Esophagus squamous epithelium (tissue), 5 donors: ENCODE measurements around the gene MS4A3. TPM values are rescaled to one million over a fixed set of nuclear protein-coding genes. Genes with fewer than 3 reads are reported as not detected.
"Not testable (repeated sequence)": the region's sequence is repeated elsewhere in the genome, so short reads cannot be mapped to it uniquely, and the experiment has no call there.

Experiments
- DNase-seq: peaks from one replicate; lab custom pipeline; 2025; lab: John Stamatoyannopoulos, UW
- H3K27ac ChIP-seq, 4 donors: fragments of 200-600 bp; sonication (generic); one replicate each; pipeline ENCODE4 v1.5.1; 2016 to 2019; ENCODE audit warnings: mild to moderate bottlenecking in 1 of 4
- H3K27me3 ChIP-seq, 4 donors: fragments of 200-600 bp; sonication (generic); 1 replicate in 3 of 4; 2 replicates in 1 of 4; pipeline versions ENCODE4 v1.5.1 to v1.6.0; 2017 to 2021; ENCODE audit warnings: antibody characterized with exemption in 1 of 4
- H3K36me3 ChIP-seq, 3 donors: fragments of 200-600 bp; sonication (generic); one replicate each; pipeline ENCODE4 v1.5.1; 2016 to 2019
- H3K4me1 ChIP-seq, 3 donors: fragments of 200-600 bp; sonication (generic); one replicate each; pipeline ENCODE4 v1.5.1; 2017 to 2019
- H3K4me3 ChIP-seq, 4 donors: fragments of 200-600 bp; sonication (generic); 1 replicate in 3 of 4; 2 replicates in 1 of 4; pipeline ENCODE4 v1.5.1; 2016 to 2019; ENCODE audit warnings: mild to moderate bottlenecking in 2 of 4, moderate library complexity in 1 of 4
- H3K9me3 ChIP-seq, 3 donors: fragments of 200-600 bp; sonication (generic); one replicate each; pipeline ENCODE4 v1.5.1; 2016 to 2019
- POLR2A ChIP-seq, 4 donors: fragments of 450-650 bp; IDR thresholded peaks; one replicate each; pipeline ENCODE4 v1.6.1; 2017; ENCODE audit warnings: antibody characterized with exemption in 4 of 4, mild to moderate bottlenecking in 4 of 4, moderate library complexity in 3 of 4
- WGBS, 2 donors: methylation state at CpG; one replicate each; pipeline ENCODE4 v1.1.5; 2018; 5-methylcytosine and 5-hydroxymethylcytosine counted together
- intact Hi-C: fragments of 100-400 bp; cut with DNase I; formaldehyde crosslinking; loops from one replicate; pipeline ENCODE4 v1.15.0; 2022
- total RNA-seq, 4 donors: library from RNA; depleted of rRNA; stranded (reverse); fragments of >200 nt; gene quantifications; one replicate each; pipeline ENCODE4 v1.1.0, GENCODE V29; 2016
- TF ChIP-seq, protein P1 (sequence below), 6 experiments: fragments of 450-650 bp in 4 of 6; fragments of 200-600 bp in 2 of 6; sonication (generic) in 2 of 6; IDR thresholded peaks; one replicate each; pipeline ENCODE4 v1.5.1; 2016 to 2019; ENCODE audit warnings: antibody characterized with exemption in 6 of 6, mild to moderate bottlenecking in 4 of 6, moderate library complexity in 4 of 6
- donor health status: DM: yes; HTN: yes; CAD: no.

The MS4A3 gene
- total RNA-seq, 4 donors from 2014 or later = not detected

DNA sequence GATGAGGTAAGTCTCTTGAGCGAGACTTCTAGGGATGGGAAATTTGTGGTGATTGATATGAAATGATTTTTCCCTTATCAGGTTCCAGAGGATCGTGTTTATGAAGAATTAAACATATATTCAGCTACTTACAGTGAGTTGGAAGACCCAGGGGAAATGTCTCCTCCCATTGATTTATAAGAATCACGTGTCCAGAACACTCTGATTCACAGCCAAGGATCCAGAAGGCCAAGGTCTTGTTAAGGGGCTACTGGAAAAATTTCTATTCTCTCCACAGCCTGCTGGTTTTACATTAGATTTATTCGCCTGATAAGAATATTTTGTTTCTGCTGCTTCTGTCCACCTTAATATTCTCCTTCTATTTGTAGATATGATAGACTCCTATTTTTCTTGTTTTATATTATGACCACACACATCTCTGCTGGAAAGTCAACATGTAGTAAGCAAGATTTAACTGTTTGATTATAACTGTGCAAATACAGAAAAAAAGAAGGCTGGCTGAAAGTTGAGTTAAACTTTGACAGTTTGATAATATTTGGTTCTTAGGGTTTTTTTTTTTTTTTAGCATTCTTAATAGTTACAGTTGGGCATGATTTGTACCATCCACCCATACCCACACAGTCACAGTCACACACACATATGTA lies 39.1 kb downstream of the MS4A3 start:
- no peak overlapping the region for H3K4me3 ChIP-seq
- H3K4me1 ChIP-seq = no peaks in the 10 kb centered on the region
- no peaks in the 10 kb centered on the region for H3K9me3 ChIP-seq
- H3K27me3 ChIP-seq = no peaks in the 10 kb centered on the region
- no peak for DNase-seq
- H3K36me3 ChIP-seq = no peaks in the 10 kb centered on the region
- TF ChIP-seq, protein P1, sequence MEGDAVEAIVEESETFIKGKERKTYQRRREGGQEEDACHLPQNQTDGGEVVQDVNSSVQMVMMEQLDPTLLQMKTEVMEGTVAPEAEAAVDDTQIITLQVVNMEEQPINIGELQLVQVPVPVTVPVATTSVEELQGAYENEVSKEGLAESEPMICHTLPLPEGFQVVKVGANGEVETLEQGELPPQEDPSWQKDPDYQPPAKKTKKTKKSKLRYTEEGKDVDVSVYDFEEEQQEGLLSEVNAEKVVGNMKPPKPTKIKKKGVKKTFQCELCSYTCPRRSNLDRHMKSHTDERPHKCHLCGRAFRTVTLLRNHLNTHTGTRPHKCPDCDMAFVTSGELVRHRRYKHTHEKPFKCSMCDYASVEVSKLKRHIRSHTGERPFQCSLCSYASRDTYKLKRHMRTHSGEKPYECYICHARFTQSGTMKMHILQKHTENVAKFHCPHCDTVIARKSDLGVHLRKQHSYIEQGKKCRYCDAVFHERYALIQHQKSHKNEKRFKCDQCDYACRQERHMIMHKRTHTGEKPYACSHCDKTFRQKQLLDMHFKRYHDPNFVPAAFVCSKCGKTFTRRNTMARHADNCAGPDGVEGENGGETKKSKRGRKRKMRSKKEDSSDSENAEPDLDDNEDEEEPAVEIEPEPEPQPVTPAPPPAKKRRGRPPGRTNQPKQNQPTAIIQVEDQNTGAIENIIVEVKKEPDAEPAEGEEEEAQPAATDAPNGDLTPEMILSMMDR (IDR thresholded peaks at IDR 0.05) = no peak
- no peak for TF ChIP-seq POLR2A (IDR thresholded peaks at IDR 0.05)
- 50 to 68% methylated on average over 4 of the region's 4 CpGs for WGBS, 2 donors
- intact Hi-C loops = no loop called here
- H3K27ac ChIP-seq = no peak overlapping the region

DNA sequence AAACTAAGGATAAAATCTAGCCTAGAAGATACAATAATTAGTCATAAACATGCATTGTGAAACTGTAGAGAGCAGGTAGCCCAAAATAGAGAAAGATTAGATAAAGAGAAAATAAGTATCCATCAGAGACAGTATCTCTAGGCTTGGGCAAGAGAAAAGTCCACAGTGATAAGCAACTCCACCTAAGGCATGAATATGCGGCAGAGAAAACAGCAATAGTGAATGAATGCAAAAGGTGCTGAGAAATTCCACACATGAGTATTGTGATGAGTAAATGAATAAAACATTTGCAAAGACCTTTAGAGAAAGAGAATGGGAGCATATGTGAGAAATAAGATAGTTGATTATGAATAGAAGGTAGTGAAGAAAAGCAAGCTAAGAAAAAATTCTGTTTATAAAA lies 40.7 kb downstream of the MS4A3 start:
- intact Hi-C loops = no loop called here
- no peaks in the 10 kb centered on the region for H3K4me1 ChIP-seq
- no peaks in the 10 kb centered on the region for H3K27me3 ChIP-seq
- no peaks in the 10 kb centered on the region for H3K36me3 ChIP-seq
- H3K27ac ChIP-seq = no peak overlapping the region
- no peak for TF ChIP-seq POLR2A (IDR thresholded peaks at IDR 0.05)
- TF ChIP-seq, protein P1 (IDR thresholded peaks at IDR 0.05) = no peak
- no peaks in the 10 kb centered on the region for H3K9me3 ChIP-seq
- DNase-seq = no peak
- 89 to 90% methylated on average over 1 of the region's 1 CpG for WGBS, 2 donors
- no peak overlapping the region for H3K4me3 ChIP-seq

DNA sequence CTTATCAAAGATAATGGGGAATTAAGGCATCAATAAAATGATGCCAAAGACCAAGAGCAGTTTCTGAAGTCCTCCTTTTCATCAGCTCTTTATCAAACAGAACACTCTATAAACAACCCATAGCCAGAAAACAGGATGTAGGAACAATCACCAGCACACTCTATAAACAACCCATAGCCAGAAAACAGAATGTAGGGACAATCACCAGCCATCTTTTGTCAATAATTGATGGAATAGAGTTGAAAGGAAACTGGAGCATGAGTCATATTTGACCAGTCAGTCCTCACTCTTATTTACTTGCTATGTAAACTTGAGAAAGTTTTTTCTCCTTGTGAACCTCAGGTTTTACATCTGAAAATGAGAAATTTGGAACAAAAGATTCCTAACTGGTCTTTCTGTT lies 42.0 kb downstream of the MS4A3 start:
- Histone ChIP-seq H3K4me3 (no peak overlapping the region), H3K36me3 (no peaks in the 10 kb centered on the region), H3K4me1 (no peaks in the 10 kb centered on the region), H3K27me3 (no peaks in the 10 kb centered on the region), H3K27ac (no peak overlapping the region), H3K9me3 (no peaks in the 10 kb centered on the region)
- no peak for TF ChIP-seq POLR2A (IDR thresholded peaks at IDR 0.05)
- TF ChIP-seq, protein P1 (IDR thresholded peaks at IDR 0.05) = no peak
- intact Hi-C loops = no loop called here
- DNase-seq = no peak

DNA sequence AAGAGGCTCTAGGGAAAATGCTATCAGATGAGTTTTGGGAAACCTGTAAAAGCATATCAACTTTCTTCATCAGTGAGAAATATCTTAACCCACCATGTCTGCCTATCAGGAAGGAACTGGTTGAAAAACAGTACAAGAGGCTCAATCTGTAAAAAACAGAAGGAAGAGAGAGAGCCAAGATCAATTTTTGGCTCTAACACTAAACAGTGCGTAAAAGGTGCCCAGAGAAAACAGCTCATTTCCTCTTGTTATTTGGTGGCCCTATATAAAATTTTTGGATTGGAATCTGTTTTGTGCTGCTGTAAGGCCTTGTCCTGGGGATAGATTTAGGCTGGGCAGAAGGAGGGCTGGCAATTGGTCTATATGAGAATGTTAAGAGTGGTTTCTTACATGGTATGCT lies 44.1 kb downstream of the MS4A3 start:
- Histone ChIP-seq H3K4me3 (no peak overlapping the region), H3K36me3 (no peaks in the 10 kb centered on the region), H3K27me3 (no peaks in the 10 kb centered on the region), H3K9me3 (no peaks in the 10 kb centered on the region), H3K4me1 (no peaks in the 10 kb centered on the region), H3K27ac (no peak overlapping the region)
- TF ChIP-seq POLR2A (IDR thresholded peaks at IDR 0.05) = no peak
- TF ChIP-seq, protein P1 (IDR thresholded peaks at IDR 0.05) = no peak
- 73 to 76% methylated on average over 1 of the region's 1 CpG for WGBS, 2 donors
- no peak for DNase-seq
- intact Hi-C loops = no loop called here

DNA sequence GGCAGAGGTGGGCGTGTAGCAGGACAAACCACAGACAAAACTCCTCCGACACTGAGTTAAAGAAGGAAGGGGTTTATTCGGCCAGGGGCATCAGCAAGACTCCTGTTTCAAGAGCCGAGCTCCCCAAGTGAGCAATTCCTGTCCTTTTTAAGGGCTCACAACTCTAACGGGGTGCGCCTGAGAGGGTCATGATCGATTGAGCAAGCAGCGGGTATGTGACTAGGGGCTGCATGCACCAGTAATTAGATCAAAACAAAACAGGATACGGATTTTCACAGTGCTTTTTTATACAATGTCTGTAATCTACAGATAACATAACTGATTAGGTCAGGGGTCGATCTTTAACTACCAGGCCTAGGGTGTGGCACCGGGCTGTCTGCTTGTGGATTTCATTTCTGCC lies 44.9 kb downstream of the MS4A3 start:
- intact Hi-C loops, H3K4me3 ChIP-seq, H3K27me3 ChIP-seq, H3K9me3 ChIP-seq, DNase-seq, H3K27ac ChIP-seq, H3K4me1 ChIP-seq, H3K36me3 ChIP-seq: not testable (repeated sequence)
- 81 to 90% methylated on average over 11 of the region's 11 CpGs for WGBS, 2 donors

DNA sequence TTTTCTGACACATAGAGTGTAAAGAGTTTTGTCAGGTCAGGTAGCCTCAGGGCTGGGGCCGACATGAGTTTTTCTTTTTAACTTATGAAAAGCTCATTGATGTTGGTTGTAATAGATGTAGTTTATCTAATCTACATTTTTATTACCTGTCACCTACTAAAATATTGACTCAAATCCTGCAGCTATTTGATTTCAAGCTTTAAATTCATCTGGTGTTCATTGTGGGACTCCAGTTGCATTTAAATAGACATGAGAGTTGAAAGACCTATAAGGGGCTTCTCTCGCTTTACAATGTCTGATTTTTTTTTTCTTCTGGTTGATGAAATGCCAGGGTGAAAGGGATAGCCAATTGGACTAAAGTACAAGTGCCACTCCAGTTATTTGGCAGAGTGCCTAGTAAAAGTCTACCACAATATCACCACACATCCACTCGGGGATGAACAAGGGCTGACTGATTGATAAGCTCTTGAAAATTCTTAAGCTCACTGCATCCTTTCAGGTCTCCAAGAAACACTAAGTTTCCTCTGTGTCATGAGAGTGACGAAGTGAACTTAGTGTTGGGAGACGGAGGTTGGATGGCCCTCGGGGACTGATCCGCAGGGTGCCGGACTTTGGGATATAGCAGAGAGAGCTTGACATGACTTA lies 48.1 kb downstream of the MS4A3 start:
- WGBS, 2 donors = 50 to 71% methylated on average over 3 to 8 of the region's 8 CpGs

DNA sequence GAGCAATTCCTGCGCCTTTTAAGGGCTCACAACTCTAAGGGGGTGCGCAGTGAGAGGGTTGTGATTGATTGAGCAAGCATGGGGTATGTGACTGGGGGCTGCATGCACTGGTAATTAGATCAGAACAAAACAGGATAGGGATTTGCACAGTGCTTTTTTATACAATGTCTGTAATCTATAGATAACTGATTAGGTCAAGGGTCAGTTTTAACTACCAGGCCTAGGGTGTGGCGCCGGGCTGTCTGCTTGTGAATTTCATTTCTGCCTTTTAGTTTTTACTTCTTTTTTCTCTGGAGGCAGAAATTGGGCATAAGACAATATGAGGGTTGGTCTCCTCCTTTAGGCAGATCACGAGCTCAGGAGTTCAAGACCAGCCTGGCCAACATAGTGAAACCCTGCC lies 52.2 kb downstream of the MS4A3 start:
- DNase-seq, H3K27ac ChIP-seq, H3K4me3 ChIP-seq, H3K4me1 ChIP-seq, intact Hi-C loops, H3K9me3 ChIP-seq, H3K27me3 ChIP-seq, H3K36me3 ChIP-seq: not testable (repeated sequence)
- 75 to 79% methylated on average over 5 of the region's 5 CpGs for WGBS, 2 donors

More for the DNA sequence above, 48.1 kb downstream of the MS4A3 start:
- H3K27ac ChIP-seq, DNase-seq, intact Hi-C loops, H3K4me1 ChIP-seq, H3K36me3 ChIP-seq, H3K27me3 ChIP-seq, H3K4me3 ChIP-seq, H3K9me3 ChIP-seq: not testable (repeated sequence)
